ENCODE measurements around the gene LRRC1. TPM values are rescaled to one million over a fixed set of nuclear protein-coding genes. Genes with fewer than 3 reads are reported as not detected.

LRRC1 gene
- total RNA-seq, 4 donors from 2014 or later: 71.0 to 151 (median 91.6) TPM

DNA sequence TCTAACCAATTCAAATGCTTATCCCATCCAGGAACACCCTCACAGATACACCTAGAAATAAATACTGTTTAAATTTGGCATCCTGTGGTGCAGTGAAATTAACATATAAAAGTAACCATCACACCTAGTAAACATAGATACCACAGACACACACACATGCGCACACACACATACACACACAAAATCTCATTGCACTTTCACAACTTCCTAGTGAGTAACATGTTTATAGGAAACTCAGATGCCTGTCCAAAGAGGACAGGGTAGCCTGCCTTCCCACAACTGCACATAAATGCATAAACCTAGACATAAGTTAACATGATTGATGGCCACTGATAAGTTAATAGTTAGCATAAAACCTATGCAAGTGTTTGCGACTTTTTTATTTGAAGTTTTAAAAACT is 56.8 kb downstream of the LRRC1 start:
- no peaks in the 10 kb centered on the region for H3K9me3 ChIP-seq
- H3K27ac ChIP-seq: no peak overlapping the region
- H3K4me1 ChIP-seq: peaks cover 0 to 12% (median 0%) of the 10 kb centered on the region in 4 donors
- DNase-seq: no peak
- TF ChIP-seq POLR2AphosphoS5 (IDR thresholded peaks at IDR 0.05): no peak
- no peak for TF ChIP-seq POLR2A (IDR thresholded peaks at IDR 0.05)
- no peak for TF ChIP-seq EP300 (IDR thresholded peaks at IDR 0.05; ENCODE audit: low read depth)
- no peak for TF ChIP-seq CTCF (IDR thresholded peaks at IDR 0.05)
- intact Hi-C loops (cut with DNase I; ENCODE audit: low total_unique reads): no loop called here
- in situ Hi-C loops (cut with MboI; ENCODE audit: low pct_ligation_motif_present in 1 of 4, low pct_unique_long_range_greater_than_20kb in 1 of 4, low sequenced_read_pairs in 3 of 4): no loop called here
- 93 to 100% methylated on average over 2 of the region's 2 CpGs for WGBS, 2 donors (ENCODE audit: low coverage in 1 of 2)
- no peak overlapping the region for H3K4me3 ChIP-seq
- H3K27me3 ChIP-seq: no peaks in the 10 kb centered on the region
- no peaks in the 10 kb centered on the region for H3K36me3 ChIP-seq

GRCh38 chr6:53852805-53853204 is 58.0 kb downstream of the LRRC1 start:
- no peak for TF ChIP-seq CTCF (IDR thresholded peaks at IDR 0.05)
- no peak for TF ChIP-seq POLR2A (IDR thresholded peaks at IDR 0.05)
- TF ChIP-seq POLR2AphosphoS5 (IDR thresholded peaks at IDR 0.05): no peak
- no peak for TF ChIP-seq EP300 (IDR thresholded peaks at IDR 0.05; ENCODE audit: low read depth)
- Histone ChIP-seq H3K4me3 (no peak overlapping the region), H3K27ac (no peak overlapping the region), H3K36me3 (no peaks in the 10 kb centered on the region), H3K4me1 (peaks cover 0 to 18% (median 0%) of the 10 kb centered on the region in 4 donors), H3K9me3 (no peaks in the 10 kb centered on the region), H3K27me3 (no peaks in the 10 kb centered on the region)
- intact Hi-C loops (cut with DNase I; ENCODE audit: low total_unique reads): no loop called here
- 91 to 100% methylated on average over 1 to 2 of the region's 2 CpGs for WGBS, 2 donors (ENCODE audit: low coverage in 1 of 2)
- in situ Hi-C loops (cut with MboI; ENCODE audit: low pct_ligation_motif_present in 1 of 4, low pct_unique_long_range_greater_than_20kb in 1 of 4, low sequenced_read_pairs in 3 of 4): no loop called here
- DNase-seq: no peak

- H3K27me3 ChIP-seq: no peaks in the 10 kb centered on the region
- TF ChIP-seq POLR2AphosphoS5 (IDR thresholded peaks at IDR 0.05): no peak
- TF ChIP-seq EP300 (IDR thresholded peaks at IDR 0.05; ENCODE audit: low read depth): no peak
- no peak for TF ChIP-seq CTCF (IDR thresholded peaks at IDR 0.05)
- no peak for TF ChIP-seq POLR2A (IDR thresholded peaks at IDR 0.05)
- in situ Hi-C loops (cut with MboI; ENCODE audit: low pct_ligation_motif_present in 1 of 4, low pct_unique_long_range_greater_than_20kb in 1 of 4, low sequenced_read_pairs in 3 of 4): no loop called here
- no peaks in the 10 kb centered on the region for H3K36me3 ChIP-seq
- no peak overlapping the region for H3K4me3 ChIP-seq
- H3K27ac ChIP-seq: no peak overlapping the region
- H3K9me3 ChIP-seq: no peaks in the 10 kb centered on the region
- no peak for DNase-seq
- intact Hi-C loops (cut with DNase I; ENCODE audit: low total_unique reads): loop anchor here (1.0 kb wide), 1 partner anchor 14 kb away; no protein-coding TSS in a partner anchor
- peaks cover 0 to 20% (median 0%) of the 10 kb centered on the region in 4 donors for H3K4me1 ChIP-seq
- 66 to 70% methylated on average over 2 to 5 of the region's 5 CpGs for whole genome bisulfite sequencing, 2 donors (ENCODE audit: low coverage in 1 of 2)
Observed at GRCh38 chr6:53854843-53855567, 60.2 kb downstream of the LRRC1 start.

DNA sequence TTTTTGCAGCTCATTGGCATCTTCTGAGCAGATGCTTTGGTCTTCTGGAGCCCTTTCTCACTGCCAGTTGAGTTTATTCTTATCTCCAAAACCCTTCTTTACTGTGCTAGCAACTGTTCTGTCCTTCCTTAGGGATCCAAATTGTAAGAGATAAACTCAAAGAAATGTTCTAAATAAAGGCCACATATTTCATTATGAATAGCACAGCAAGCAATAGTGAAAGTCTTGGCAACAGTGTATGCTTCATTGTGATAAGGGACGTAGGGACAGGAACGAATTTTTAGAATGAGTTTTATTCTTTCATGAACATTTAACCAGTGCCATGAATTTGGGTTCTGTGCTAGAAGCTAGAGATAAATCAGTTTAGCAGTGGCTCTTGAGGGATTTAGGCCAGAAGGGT is 61.1 kb downstream of the LRRC1 start:
- H3K27me3 ChIP-seq: no peaks in the 10 kb centered on the region
- H3K36me3 ChIP-seq: no peaks in the 10 kb centered on the region
- 70 to 79% methylated on average over 2 of the region's 2 CpGs for WGBS, 2 donors (ENCODE audit: low coverage in 1 of 2)
- TF ChIP-seq CTCF (IDR thresholded peaks at IDR 0.05): no peak
- no peak for TF ChIP-seq EP300 (IDR thresholded peaks at IDR 0.05; ENCODE audit: low read depth)
- no peak for TF ChIP-seq POLR2A (IDR thresholded peaks at IDR 0.05)
- TF ChIP-seq POLR2AphosphoS5 (IDR thresholded peaks at IDR 0.05): no peak
- intact Hi-C loops (cut with DNase I; ENCODE audit: low total_unique reads) (no loop called here), in situ Hi-C loops (cut with MboI; ENCODE audit: low pct_ligation_motif_present in 1 of 4, low pct_unique_long_range_greater_than_20kb in 1 of 4, low sequenced_read_pairs in 3 of 4) (no loop called here)
- no peak overlapping the region for H3K27ac ChIP-seq
- no peak overlapping the region for H3K4me3 ChIP-seq
- no peak for DNase-seq
- no peaks in the 10 kb centered on the region for H3K9me3 ChIP-seq
- peaks cover 0 to 20% (median 0%) of the 10 kb centered on the region in 4 donors for H3K4me1 ChIP-seq
